SU-DHL-6 (cell line): ENCODE measurements around the gene RAB10.

Experiments
- CTCF ChIP-seq: fragments of 200-600 bp; sonication (generic); IDR thresholded peaks from one replicate; pipeline ENCODE4 v1.5.1; 2017; ENCODE audit warnings: antibody characterized with exemption, mild to moderate bottlenecking, low read length, moderate library complexity; ENCODE audit not compliant: insufficient read depth, poor library complexity, severe bottlenecking
- EZH2phosphoT487 ChIP-seq: fragments of 200-600 bp; sonication (generic), shearing (Covaris generic); conservative IDR thresholded peaks from 2 replicates; pipeline ENCODE4 v1.6.1; 2018; ENCODE audit warnings: mild to moderate bottlenecking, antibody characterized with exemption, low read length, moderate library complexity, mixed read lengths

DNA sequence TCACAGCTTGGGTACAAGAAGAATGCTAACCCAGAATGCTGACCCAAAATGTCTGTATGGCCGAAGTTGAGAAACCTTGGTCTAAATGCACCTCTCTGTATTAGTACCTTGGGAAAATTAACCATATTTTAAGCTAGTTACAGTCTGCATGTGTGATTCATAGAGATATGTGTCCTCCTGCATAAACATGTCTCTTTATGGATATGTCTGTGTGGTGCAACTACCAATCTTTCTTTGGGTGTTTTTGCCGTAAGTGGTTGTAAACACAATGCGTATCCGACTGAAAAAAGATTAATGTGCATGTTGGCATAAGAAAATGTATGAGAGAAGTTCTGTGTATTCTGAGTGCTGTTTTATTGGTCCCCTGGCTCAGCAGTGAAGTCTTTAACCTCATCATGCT, 84.8 kb downstream of the RAB10 start:
- TF ChIP-seq CTCF (no peak), EZH2phosphoT487 (no peak)
